NCI-H82 (cell line): ENCODE data around the gene TMEM54.

Experiments used
- DNase-seq: peaks from one replicate; lab custom pipeline; 2025; lab: John Stamatoyannopoulos, UW

Gene TMEM54

GRCh38 chr1:32900956-32901822 is at the start of gene TMEM54:
TSS of gene TMEM54 (minus strand) at chr1:32901389. CDS start at chr1:32901238, 151 bp downstream.
- peak; percentile 63 for DNase-seq

- DNase-seq = no peak
Measured at GRCh38 chr1:32949519-32949918, 48.3 kb upstream of the TMEM54 start.

GRCh38 chr1:32948905-32949304 is 47.7 kb upstream of the TMEM54 start:
- DNase-seq = no peak

GRCh38 chr1:32948390-32948722 is 47.2 kb upstream of the TMEM54 start:
- no peak for DNase-seq

GRCh38 chr1:32947669-32948389 is 46.6 kb upstream of the TMEM54 start:
- no peak for DNase-seq

- no peak for DNase-seq
Measured at GRCh38 chr1:32946413-32946812, 45.2 kb upstream of the TMEM54 start.

- no peak for DNase-seq
Measured at GRCh38 chr1:32944180-32944579, 43.0 kb upstream of the TMEM54 start.

- peak; percentile 71 for DNase-seq
Measured at GRCh38 chr1:32939655-32940371, 38.6 kb upstream of the TMEM54 start.

- DNase-seq = no peak
Measured at GRCh38 chr1:32937061-32937460, 35.9 kb upstream of the TMEM54 start.

GRCh38 chr1:32934535-32934934 is 33.3 kb upstream of the TMEM54 start:
- DNase-seq = no peak

- no peak for DNase-seq
Measured at GRCh38 chr1:32933742-32934322, 32.6 kb upstream of the TMEM54 start.

GRCh38 chr1:32931760-32932159 is 30.6 kb upstream of the TMEM54 start:
- no peak for DNase-seq

- DNase-seq = peak; percentile 72
Measured at GRCh38 chr1:32929366-32929765, 28.2 kb upstream of the TMEM54 start.

GRCh38 chr1:32928715-32929114 is 27.5 kb upstream of the TMEM54 start:
- no peak for DNase-seq

GRCh38 chr1:32928285-32928684 is 27.1 kb upstream of the TMEM54 start:
- DNase-seq = peak; percentile 25

- no peak for DNase-seq
Measured at GRCh38 chr1:32927441-32927840, 26.3 kb upstream of the TMEM54 start.

- DNase-seq = no peak
Measured at GRCh38 chr1:32926562-32926961, 25.4 kb upstream of the TMEM54 start.

- DNase-seq = peak; percentile 96
Measured at GRCh38 chr1:32925403-32926162, 24.4 kb upstream of the TMEM54 start.

GRCh38 chr1:32924881-32925344 is 23.7 kb upstream of the TMEM54 start:
- DNase-seq = no peak

- DNase-seq = no peak
Measured at GRCh38 chr1:32920833-32921232, 19.6 kb upstream of the TMEM54 start.
